ENCODE results near the gene TMC2.
"Not testable (repeated sequence)": the region's sequence is repeated elsewhere in the genome, so short reads cannot be mapped to it uniquely, and the experiment has no call there.

DNA sequence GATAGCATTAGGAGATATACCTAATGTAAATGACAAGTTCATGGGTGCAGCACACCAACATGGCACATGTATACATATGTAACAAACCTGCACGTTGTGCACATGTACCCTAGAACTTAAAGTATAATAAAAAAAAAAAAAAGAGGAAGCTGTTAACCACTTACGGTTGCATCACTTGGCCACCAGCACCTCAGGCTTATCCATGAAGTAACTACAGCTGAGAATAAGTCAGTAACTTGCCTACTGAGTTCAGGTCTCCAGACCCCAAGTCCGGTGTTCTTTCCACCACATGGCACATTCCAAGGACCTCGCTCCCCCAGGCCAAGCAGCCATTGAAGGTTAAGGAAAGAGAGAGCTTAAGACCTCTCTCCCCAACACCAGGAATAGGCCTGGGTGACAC, 148.4 kb downstream of the TMC2 start:
- TF ChIP-seq POLR2A (IDR thresholded peaks at IDR 0.05; ENCODE audit: control extremely low read depth in 1 of 2, low read depth in 2 of 2, low read length in 2 of 2); SP4 (IDR thresholded peaks at IDR 0.05; ENCODE audit: low read length); JUN (IDR thresholded peaks at IDR 0.05; ENCODE audit: low read depth, low read length); EP300 (IDR thresholded peaks at IDR 0.05; ENCODE audit: borderline replicate concordance in 1 of 2, low read depth in 2 of 2, low read length in 2 of 2); RAD21 (IDR thresholded peaks at IDR 0.05 in 1 of 2, conservative IDR thresholded peaks at IDR 0.05 in 1 of 2; ENCODE audit: low read depth in 2 of 2, low read length in 2 of 2); TBP (IDR thresholded peaks at IDR 0.05; ENCODE audit: low read depth, low read length); EZH2 (IDR thresholded peaks at IDR 0.05; ENCODE audit: low read depth, low read length, severe bottlenecking); BCL11A (IDR thresholded peaks at IDR 0.05; ENCODE audit: low read depth in 2 of 2, low read length in 2 of 2): not testable (repeated sequence)
- TF ChIP-seq, protein P1, sequence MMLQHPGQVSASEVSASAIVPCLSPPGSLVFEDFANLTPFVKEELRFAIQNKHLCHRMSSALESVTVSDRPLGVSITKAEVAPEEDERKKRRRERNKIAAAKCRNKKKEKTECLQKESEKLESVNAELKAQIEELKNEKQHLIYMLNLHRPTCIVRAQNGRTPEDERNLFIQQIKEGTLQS (IDR thresholded peaks at IDR 0.05; ENCODE audit: insufficient read depth, low read depth, low read length) = not testable (repeated sequence)
- TF ChIP-seq, protein P2, sequence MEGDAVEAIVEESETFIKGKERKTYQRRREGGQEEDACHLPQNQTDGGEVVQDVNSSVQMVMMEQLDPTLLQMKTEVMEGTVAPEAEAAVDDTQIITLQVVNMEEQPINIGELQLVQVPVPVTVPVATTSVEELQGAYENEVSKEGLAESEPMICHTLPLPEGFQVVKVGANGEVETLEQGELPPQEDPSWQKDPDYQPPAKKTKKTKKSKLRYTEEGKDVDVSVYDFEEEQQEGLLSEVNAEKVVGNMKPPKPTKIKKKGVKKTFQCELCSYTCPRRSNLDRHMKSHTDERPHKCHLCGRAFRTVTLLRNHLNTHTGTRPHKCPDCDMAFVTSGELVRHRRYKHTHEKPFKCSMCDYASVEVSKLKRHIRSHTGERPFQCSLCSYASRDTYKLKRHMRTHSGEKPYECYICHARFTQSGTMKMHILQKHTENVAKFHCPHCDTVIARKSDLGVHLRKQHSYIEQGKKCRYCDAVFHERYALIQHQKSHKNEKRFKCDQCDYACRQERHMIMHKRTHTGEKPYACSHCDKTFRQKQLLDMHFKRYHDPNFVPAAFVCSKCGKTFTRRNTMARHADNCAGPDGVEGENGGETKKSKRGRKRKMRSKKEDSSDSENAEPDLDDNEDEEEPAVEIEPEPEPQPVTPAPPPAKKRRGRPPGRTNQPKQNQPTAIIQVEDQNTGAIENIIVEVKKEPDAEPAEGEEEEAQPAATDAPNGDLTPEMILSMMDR (IDR thresholded peaks at IDR 0.05; ENCODE audit: control extremely low read depth in 1 of 3, insufficient read depth in 1 of 3, low read depth in 1 of 3, low read length in 3 of 3) = not testable (repeated sequence)

Measured in H1 (cell line).